Measurements from ENCODE around the gene COPZ2.
"Not testable (repeated sequence)": the region's sequence is repeated elsewhere in the genome, so short reads cannot be mapped to it uniquely, and the experiment has no call there.

COPZ2 gene

DNA sequence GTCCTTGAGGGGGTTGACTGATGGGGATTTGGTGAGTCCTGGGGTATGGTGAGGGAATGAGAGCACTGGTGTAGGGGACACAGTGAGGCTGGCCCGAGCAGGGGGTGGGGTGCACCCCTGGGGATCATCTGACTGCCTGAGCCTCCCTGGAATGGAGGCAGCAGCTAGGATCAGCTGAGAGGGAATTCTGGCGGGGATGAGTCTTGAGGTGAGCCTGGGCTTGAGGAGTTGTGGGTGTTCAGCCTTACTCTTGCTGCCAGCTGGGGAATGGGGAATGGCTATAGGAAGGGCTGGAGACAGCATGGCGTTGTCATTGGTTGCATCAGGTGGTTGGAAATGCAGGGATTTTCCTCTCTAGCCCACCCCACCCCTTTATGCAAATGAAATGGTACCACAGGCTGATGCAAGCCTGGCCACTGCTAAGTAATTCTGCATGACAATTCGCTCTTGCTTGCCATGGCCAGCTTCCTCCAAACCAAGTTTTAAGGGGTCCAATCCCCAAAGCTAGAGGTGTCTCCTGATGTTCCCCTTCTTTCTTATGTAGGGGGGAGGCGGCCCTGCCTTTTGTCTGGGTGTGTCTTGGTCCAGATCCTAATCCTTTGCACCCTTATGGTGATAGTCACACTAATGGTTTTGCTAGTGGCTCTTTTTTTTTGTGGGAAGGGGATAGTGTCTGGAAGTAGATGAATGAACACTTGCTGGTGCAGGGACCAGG lies 18.1 kb upstream of the COPZ2 start:
- DNase-seq: no peak

DNA sequence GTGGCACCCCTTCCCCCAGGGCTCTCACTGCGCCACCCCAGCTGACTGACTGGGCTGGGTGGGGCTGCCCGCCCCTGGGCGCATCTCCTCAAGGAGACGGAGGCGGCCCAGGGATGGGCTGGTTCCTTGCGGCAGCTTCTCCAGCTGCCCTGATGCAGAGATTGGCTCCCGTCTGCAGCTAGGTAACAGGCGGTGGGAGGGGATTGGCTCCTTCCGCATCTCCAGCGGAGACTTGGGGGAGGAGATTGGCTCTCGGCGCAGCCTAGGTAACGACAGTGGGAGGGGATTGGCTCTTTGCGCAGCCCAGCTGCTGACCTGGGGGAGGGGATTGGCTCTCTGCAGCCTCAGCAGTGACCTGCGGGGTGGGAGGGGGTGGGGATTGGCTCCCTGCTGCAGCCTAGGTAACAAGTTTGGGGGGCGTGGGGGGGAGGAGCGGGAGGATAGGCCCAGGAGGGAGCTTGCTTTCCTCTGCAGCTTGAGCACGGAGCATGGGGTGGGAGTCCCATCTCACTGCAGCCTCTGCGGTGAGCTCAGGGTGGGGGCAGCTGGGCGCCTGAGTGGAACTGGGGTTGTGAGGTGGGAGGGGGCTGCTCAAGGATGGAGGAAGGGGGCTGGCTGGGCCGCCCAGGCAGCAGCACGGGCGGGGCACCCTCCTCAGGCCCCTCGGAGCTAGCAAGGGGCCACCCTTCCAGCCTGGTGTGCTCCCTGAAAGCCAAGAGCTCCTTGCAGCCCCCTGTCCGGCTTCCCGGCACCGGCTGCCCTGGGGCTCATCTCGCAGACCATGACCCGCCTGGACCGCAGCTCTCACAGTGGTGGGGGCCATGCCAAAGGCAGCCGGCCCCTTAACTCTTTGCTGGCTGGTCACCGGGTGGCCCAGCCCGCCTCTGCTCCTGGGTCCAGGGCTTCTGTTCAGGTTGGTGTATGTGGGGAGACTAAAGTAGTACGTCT lies 16.9 kb upstream of the COPZ2 start:
- peak; percentile 87 for DNase-seq

DNA sequence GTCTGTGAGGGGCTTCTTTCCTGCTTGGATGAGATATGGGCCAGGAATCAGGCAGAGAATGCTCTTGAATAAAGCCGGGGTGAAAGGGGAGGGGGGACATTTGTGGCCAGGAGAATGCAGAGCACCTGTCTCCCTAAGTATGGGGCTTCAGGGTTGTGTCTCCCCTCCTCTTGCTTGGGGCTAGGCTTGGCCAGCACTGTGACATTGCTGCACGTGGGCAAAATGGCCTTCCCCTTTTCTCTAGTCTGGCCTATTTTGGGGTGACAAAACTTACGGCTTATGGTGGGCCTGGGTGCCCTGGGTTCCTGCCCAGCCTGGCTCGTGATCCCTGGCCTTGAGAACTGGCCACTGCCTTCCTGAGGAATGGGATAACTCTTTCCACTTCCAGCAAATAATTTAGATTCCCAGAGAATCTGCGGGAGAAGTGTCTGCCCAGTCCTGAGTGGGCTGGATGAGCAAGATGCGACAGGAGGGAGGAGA lies 16.2 kb upstream of the COPZ2 start:
- peak; percentile 17 for DNase-seq

DNA sequence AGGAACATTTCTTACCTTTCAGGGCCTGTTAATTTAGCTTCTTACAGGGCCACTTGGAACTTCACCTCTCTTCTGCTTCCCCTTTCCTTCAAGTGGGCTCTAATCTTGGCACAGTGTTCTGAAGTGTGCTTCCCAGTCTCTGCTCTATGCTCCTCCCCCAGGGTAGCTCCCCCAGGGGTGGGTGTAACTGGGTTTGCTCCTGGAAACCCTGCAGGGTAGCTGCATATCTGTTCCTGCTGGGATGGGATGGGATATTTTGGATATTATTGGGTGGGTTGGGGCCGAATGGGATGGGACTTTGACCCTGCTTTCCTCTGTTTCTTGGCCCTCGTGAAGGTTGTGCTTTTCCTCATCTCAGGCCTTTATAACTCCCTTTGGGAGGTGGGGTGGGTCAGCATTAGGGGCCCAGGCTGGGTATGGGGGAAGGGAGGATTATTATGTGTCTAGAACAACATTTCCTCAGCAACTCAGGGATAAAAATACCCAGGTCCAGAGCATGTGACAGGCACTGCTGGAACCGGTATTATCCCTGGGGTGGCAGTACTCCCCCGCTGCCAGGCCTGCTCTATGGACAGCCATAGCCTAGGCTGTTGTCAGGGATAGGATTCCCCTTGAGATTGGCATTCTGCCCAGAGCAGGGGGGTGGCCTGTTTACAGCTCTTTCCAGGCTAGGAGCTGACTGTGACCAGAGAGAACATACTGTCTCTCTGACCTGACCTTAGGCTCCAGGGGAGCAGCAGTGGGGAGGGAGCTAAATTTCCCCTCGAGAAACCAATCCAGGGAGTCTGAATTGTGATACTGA lies 15.6 kb upstream of the COPZ2 start:
- DNase-seq: no peak

DNA sequence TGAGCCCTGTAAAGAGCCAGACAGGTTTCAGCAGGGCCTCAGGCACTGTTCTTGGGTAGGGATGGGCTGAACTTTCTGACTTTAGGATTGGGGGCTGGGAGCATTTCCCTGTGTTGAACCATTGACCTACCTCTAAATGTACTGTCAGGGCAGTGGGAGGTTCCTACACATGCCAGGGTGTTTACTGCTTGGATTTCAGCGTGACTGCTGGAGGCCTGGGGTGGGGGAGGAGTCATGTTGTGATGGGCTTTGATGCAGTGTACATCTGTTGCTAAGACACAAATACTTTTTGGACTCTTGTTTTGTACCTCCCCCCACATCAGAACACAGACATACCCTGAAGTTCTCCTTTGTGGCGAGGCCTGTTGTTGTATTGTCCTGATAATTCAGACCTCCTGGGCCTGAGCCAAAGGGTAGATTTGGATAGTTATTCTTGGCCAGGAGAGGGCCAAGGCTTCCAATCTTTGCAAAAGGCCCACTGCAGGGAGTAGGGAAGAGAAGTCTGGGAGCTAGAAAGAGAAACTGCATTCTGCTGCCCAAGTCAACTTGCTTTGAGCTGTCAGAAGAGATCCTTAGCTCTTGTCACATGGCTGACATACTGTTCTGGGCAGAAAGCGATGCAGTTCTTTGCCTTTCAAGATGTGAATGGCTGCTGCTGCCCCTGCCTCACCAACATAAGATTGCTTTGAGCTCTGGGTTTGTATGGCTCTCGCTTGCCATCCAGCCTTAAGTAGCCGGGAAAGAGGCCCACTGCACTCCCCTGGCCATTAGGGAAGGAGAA lies 14.3 kb upstream of the COPZ2 start:
- no peak for DNase-seq

DNA sequence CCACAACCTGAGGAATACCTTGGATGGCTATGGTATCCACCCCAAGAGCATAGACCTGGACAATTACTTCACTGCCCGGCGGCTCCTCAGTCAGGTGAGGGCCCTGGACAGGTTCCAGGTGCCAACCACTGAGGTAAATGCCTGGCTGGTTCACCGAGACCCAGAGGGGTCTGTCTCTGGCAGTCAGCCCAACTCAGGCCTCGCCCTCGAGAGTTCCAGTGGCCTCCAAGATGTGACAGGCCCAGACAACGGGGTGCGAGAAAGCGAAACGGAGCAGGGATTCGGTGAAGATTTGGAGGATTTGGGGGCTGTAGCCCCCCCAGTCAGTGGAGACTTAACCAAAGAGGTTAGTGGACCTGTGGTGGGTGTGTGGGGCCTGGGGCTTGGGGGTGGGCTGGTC lies 13.7 kb upstream of the COPZ2 start:
- DNase-seq: no peak

DNA sequence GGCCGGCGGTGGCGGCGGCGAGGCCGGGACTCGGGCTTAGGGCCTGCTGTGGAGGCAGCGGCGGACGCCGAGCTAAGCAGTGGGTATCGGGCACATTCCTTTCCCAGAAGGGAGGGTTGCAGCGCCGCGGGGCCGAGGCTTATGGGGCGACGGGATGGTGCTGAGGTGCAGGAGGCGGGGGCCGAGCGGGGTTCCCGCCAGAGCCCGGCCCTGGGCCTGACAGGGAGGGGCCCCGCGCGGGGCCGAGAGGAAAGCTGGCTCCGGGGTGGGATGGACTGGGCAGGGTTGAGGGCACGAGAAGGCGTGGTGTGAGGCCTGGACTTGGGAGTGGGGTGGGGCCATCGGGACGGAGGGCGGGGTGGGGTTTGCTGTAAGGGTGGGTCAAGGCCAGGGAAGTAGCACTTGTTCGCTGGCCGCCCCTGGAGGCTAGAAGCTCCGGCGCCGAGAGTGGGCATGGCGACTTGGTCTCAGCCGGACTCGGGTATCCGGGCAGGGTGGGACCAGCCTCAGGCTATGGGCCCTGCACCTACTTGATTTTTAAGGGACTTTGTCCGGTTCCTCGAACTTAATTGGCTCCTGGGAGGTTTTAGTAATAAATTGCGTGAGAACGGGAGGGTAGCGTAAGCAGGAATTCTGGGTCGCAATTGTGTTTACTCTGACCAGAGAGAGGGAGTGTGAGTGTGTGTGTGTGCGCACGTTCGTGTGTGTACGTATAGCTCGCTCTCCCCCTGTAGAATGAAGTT lies 11.0 kb upstream of the COPZ2 start:
- peak; percentile 71 for DNase-seq

DNA sequence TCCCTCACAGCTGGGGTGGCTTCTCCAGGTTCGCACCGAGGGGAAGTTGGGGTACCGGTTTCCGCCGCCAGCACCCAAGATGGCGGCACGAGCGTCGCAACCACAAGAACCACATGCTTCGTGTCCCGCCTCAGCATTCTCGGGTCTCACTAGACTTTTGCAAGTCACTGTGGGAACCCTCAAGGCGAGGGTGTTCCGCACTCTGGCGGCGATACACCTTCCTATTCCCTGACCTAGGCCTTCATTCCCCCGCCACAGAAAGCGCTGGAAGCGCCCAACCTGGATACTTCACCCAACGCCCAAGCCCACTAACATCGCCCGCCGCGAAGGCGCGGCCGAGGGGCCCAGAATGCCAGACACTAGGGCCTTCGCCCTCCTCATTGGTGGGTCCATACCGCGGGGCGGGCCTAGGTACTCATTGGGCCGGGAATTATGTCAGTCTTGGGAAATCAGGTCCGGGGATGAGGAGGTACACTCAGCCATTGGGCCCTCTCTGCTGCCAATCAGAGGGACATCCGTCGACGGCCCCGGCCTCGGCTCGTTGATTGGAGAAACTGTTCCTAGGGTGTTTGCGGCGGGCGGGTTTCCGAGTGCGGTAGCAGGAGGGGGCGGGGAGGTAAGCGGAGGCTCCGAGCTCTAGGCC lies 10.3 kb upstream of the COPZ2 start, which contains the start of gene NFE2L1:
Gene NFE2L1, plus strand, starts transcription at position 619 of the 643 bp plus-strand sequence. CDS start 2,760 bp downstream, outside the sequence.
- peak; percentile 98 for DNase-seq

DNA sequence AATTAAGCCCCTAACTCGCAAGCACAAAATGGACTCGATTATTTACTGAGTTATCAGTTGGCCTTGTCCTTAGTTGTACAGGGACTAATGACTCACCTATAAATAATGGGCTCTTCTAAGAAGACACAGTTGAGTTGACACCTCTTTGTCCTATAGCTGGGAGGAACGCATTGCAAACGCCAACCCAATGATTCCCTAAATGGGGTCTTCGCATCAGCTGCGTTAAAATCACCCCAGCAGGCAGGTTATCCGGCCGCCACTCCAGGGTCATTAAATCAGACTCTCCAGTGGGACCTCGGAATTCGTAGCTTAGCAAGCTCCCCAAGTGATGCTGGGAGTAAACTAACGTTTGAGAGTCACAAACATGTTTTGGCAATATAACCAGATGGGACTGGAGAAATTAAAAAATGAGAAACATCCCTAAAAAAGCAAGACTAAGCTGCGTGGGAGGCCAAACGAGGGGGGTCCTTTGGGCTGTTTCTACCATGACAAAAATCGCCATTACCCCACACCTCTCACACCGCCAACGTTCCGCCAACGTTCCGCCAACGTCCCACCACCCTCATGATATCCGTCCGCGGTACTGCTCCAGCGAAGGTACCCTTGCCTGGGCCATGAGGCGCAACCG lies 9.6 kb upstream of the COPZ2 start:
- DNase-seq: peak; percentile 34

DNA sequence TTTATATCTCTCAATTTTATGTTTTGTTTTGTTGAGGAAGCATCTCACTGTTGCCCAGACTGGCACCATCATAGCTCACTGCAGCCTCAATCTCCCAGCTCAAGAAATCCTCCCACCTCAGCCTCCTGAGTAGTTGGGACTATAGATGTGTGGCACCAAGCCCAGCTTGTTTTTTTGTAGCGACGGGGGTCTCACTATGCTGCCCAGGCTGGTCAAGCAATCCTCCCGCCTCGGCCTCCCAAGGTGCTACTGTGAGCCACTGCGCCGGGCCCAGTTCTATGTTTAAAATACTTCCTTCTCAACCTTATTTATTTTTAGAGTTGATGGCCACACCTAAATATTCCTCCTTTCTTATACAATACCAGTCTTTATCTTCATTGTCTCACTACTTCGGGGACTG lies 8.7 kb upstream of the COPZ2 start:
- no peak for DNase-seq

DNA sequence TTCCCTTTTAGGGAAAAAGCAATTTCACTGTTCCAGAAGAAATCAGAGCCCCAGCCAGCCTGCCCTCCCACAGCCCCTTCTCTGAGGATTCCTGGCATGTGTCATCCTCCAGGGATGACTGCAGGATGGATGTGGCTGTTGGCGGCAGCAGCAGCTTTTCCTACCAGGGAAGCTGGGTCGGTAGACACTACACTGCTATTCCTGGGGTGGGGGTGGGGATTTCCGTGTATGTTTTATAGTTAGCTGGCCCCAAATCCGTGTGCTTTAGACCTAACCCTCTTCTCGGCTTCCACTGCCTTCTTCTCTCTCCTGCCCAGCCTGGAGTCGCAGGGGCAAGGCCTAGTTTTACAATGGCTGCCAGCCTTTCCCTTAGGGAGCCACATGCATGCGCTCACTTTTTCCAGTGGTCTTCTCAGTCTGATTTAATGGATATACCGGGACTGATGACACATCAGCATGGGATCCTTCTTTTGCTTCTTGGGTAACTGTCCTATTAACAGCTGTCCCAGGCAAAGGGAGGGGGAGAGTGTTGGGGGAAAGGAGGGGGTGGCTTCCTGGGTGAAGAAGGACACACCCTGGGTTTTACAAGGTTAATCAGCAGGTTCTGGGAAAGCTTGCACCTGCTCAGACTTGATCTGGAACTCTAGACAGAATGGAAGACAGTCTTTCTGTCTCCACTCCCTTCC lies 7.9 kb upstream of the COPZ2 start:
- DNase-seq: no peak

DNA sequence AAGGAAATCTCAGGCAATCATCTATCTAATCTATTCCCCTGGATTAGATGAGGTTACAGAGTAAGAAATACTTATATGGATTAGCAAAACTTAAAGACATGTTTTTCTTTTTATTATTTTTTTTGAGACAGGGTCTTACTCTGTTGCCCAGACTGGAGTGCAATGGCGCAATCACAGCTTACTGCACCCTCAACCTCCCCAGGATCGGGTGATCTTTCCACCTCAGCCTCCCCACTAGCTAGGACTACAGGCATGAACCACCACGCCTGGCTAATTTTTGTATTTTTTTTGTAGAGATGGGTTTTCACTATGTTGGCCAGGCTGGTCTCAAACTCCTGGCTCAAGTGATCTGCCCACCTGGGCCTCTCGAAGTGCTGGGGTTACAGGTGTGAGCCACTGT lies 7.3 kb upstream of the COPZ2 start:
- no peak for DNase-seq

DNA sequence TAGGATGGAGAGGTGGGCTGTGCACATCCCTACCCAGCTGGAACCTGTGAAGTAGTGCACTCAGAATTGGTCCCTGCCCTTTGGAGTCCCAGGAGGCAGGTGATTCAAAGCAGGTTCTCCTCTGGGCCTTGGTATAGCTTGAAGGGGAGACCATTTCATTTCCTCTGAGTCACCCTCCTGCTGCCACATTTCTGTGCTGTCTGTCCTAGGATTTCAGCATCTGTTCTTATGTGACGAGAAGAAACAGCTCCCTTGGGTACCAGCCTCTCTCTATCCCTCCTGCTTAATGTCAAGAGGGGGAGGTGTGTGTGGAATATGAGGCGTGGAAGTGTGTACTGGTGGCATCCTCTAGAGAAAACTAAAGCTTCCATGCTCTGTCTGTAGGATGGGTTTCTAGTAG lies 5.6 kb upstream of the COPZ2 start:
- DNase-seq: no peak

DNA sequence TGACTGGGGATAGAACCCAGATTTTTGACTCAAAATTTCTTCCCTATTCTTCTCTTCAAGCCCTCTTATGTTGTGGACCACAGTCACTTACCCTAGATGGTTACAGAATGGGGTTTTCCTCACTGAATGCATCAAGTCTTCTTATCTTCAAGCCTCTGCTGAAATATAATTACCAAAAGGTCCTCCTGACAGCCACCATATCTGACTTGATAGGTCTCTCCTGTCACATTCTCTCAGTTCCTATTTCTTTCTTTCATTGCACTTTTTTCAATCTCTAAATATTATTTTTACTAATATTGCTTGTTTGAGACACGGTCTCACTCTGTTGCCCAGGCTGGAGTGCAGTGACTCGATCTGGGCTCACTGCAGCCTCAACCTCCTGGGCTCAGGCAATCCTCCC lies 1.1 kb upstream of the COPZ2 start:
- DNase-seq: no peak

DNA sequence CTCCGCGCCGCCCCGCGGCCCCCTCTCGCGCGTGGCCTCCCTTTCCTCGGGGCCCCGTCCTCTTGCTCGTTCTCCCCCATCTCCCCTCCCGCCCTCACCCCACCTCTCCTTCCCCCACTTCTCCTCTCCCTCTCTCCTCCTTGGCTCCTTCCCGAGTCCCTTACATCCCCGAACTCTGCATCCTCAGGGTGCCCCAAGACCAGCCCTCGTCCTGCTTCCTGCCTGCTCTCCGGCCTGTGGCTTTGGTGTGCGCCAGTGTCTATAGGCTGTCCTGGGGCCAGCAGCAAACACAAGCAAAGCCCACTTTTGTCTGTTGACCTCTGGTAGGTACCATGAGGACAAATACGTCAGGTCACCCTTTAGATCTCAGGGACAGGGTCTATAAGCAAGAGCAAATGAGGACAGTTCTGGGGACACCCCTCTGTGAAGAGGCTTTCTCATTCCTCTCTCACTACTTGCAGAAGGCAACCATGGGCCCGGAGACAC lies 284 bp upstream of the COPZ2 start:
- no peak for DNase-seq

DNA sequence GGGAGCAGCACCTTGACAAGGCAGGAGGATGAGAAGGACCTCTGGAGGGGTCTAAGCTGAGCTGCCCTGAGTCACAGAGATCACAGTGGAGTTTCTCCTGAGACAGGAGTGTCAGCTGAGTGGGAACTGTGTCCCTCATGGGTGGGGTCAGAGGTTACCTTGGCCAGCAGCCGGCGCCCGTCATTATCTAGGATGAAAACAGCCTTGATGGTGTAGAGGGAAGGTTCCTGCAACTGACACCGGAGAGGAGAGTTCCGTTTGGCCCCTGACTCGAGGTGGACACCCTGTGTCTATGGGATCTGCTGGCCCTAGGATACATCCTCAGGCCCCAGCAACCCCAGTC lies 933 bp downstream of the COPZ2 start:
- no peak for DNase-seq

DNA sequence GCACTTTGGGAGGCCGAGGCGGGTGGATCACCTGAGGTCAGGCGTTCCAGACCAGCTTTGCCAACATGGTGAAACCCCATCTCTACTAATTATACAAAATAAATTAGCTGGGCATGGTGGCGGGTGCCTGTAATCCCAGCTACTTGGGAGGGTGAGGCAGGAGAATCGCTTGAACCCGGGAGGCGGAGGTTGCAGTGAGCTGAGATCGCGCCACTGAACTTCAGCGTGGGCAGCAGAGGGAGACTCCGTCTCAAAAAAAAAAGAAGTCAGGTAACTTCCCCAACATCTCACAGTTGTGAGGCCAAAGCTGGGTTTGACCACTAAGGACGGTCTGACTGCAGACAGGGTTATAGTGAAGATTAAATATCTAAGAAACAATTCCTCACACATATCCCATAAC lies 2.9 kb downstream of the COPZ2 start:
- DNase-seq: not testable (repeated sequence)

DNA sequence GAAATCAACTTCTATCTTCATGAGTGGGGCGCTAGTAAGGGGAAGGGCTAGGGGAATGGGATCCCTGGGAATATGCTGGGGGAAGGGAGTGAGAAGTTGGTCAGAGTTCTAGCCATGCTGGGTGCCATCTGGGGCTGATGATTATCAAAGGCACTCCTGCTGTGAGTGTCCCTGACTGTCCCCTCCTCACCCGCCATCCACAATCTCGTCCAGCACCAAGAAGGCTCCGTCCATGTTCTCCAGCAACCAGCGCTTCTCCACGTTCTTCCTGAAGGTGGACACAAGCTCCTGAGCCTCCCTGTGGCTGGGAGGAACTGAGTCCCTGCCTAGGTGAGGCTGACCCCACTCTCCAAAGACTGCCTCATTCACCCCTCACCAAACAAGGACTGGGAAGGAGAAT lies 5.6 kb downstream of the COPZ2 start:
- no peak for DNase-seq

DNA sequence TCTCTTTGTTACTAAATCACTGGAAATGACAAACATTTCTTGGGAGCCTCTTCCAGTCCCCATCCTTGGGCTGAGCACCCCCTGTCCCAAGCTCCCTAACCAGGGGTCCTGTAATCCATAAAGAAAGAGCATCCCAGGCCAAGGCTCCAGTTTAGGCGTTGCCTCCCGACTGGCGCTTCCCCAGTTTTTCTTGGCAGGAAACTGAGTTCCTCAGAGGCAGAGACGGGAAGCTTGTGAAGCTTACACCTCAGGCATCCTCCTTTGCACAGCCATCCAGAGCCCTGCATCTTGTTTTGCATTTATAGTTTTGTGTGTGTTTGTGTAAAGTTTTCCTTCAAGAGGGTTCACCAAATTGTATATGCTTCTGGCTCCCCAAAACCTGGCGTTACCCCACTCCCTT lies 7.1 kb downstream of the COPZ2 start:
- DNase-seq: no peak

DNA sequence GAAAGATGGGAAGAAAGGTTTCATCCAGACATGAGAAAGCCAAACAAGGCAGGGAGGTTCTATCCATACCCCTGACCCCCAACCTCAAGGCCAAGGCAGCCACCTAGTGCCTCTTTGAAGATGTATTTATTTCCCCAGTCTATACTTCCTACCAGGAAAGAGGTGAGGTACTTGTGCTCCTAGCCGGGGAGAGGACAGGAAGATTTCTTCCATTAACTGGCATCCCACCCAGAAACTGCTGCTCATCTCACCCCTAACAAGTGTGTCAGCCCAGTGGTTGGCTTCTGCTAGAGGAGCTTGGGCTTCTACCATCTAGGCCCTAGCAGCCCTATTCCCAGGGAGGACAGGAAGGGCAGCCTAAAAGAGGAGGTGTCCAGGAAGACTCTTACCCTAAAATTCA lies 8.9 kb downstream of the COPZ2 start:
- DNase-seq: no peak

Data from retina (tissue), 1 donor.